Mesothelial cell of epicardium (in vitro differentiated cells): Measurements from ENCODE around the gene KLHDC8A. TPM values are rescaled to one million over a fixed set of nuclear protein-coding genes. Genes with fewer than 3 reads are reported as not detected.

Experiments used
- DNase-seq, 2 experiments: peaks; one replicate each; pipeline ENCODE4 v3.0.0; 2021; ENCODE audit warnings: low spot score in 2 of 2; ENCODE audit not compliant: unreplicated experiment in 2 of 2
- H3K27ac Mint-ChIP-seq: 2 replicates; pipeline ENCODE4 v1.8.0; 2021; ENCODE audit warnings: mixed read lengths
- H3K27me3 Mint-ChIP-seq: 2 replicates; pipeline ENCODE4 v1.8.0; 2021; ENCODE audit warnings: low read depth, mixed read lengths
- H3K36me3 Mint-ChIP-seq: 2 replicates; pipeline ENCODE4 v1.8.0; 2021; ENCODE audit warnings: mixed read lengths
- H3K4me1 Mint-ChIP-seq: 2 replicates; pipeline ENCODE4 v1.8.0; 2021; ENCODE audit warnings: mixed read lengths
- H3K4me3 Mint-ChIP-seq: 2 replicates; pipeline ENCODE4 v1.8.0; 2021; ENCODE audit warnings: mild to moderate bottlenecking, moderate library complexity, mixed read lengths
- H3K9me3 Mint-ChIP-seq: 2 replicates; pipeline ENCODE4 v1.8.0; 2021; ENCODE audit warnings: mixed read lengths
- CTCF ChIP-seq: fragments of 200-600 bp; sonication (generic); IDR thresholded peaks from one replicate; pipeline ENCODE4 v1.5.0; 2021; ENCODE audit warnings: antibody characterized with exemption; ENCODE audit not compliant: unreplicated experiment
- total RNA-seq: library from RNA; stranded (reverse); gene quantifications from 3 replicates; pipeline ENCODE4 v1.2.1, GENCODE V29; 2021

The KLHDC8A gene
- total RNA-seq, 1 donor from 2014 or later = 0.51 TPM

DNA sequence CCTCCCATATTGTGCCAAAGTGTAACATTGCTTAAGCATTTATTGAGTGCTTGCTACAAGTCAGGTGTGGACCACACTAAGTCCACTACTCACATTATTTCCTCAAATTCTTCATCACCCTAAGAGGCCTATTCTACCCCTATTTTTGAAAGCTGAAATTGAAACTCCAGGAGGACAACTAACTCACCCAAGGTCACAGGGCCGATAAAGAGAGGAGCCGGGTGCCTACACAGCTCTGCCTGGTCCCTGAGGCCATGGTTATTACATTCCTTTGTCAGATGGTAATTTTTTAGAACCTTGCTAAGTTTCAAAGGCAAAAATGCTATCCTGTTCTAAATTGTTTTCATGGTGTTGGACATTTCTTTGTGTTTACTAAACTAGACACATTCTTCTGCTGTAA lies 24.2 kb upstream of the KLHDC8A start:
- Mint-ChIP-seq H3K4me3 (no peak overlapping the region), H3K27me3 (peaks cover 13% of the 10 kb centered on the region), H3K4me1 (peaks cover 5% of the 10 kb centered on the region), H3K36me3 (no peaks in the 10 kb centered on the region), H3K27ac (no peak overlapping the region), H3K9me3 (no peaks in the 10 kb centered on the region)
- no peak for TF ChIP-seq CTCF
- no peak for DNase-seq

DNA sequence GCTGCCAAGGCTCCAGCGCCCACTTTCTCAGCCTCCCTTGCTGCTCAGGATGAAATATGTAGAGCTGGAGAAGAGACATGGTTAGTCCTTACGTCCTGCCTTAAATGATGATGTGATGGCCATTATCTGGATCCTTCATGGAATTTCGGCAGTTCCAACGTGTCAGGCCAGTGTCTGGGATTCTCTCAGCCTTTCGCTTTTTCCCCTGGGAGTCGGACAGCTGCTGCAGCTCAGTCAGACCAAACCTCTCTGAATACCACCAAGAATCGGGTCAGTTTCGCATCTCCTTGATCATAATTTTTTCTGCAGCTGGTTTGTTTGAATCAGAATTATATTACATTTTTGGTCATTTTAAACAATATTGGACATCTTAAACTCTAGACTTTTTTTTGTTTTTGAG lies 22.3 kb upstream of the KLHDC8A start:
- H3K4me1 Mint-ChIP-seq = peaks cover 16% of the 10 kb centered on the region
- H3K9me3 Mint-ChIP-seq = no peaks in the 10 kb centered on the region
- H3K27ac Mint-ChIP-seq = no peak overlapping the region
- peaks cover 14% of the 10 kb centered on the region for H3K27me3 Mint-ChIP-seq
- no peak for TF ChIP-seq CTCF
- H3K4me3 Mint-ChIP-seq = no peak overlapping the region
- DNase-seq = no peak
- no peaks in the 10 kb centered on the region for H3K36me3 Mint-ChIP-seq

- no peak for TF ChIP-seq CTCF
- Mint-ChIP-seq H3K36me3 (no peaks in the 10 kb centered on the region), H3K27me3 (peaks cover 14% of the 10 kb centered on the region), H3K4me3 (no peak overlapping the region), H3K9me3 (no peaks in the 10 kb centered on the region), H3K27ac (no peak overlapping the region), H3K4me1 (peaks cover 33% of the 10 kb centered on the region)
- no peak for DNase-seq
Measured at GRCh38 chr1:205377355-205377754, 20.6 kb upstream of the KLHDC8A start.

DNA sequence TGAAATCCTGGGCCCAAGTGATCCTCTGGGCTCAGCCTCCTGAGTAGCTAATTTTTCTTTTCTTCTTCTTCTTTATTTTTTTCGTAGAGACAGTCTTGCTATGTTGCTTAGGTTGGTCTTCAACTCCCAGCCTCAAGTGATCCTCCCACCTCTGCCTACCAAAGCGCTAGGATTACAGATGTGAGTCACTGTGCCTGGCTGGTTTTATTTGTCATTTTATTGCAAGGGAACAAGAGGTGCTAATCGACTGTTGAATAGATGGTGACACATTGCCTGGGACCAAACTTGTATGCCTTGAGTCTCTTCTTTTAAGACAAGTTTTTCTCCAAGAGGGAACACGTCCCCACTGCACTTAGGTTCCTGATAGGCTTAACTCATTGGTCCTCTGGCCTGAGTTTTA lies 20.0 kb upstream of the KLHDC8A start:
- TF ChIP-seq CTCF = no peak
- DNase-seq = no peak
- Mint-ChIP-seq H3K4me3 (no peak overlapping the region), H3K36me3 (no peaks in the 10 kb centered on the region), H3K27me3 (peaks cover 14% of the 10 kb centered on the region), H3K27ac (no peak overlapping the region), H3K4me1 (peaks cover 39% of the 10 kb centered on the region), H3K9me3 (no peaks in the 10 kb centered on the region)

- peaks cover 14% of the 10 kb centered on the region for H3K27me3 Mint-ChIP-seq
- no peak overlapping the region for H3K27ac Mint-ChIP-seq
- no peak for TF ChIP-seq CTCF
- no peaks in the 10 kb centered on the region for H3K36me3 Mint-ChIP-seq
- peaks cover 39% of the 10 kb centered on the region for H3K4me1 Mint-ChIP-seq
- no peak overlapping the region for H3K4me3 Mint-ChIP-seq
- no peak for DNase-seq
- no peaks in the 10 kb centered on the region for H3K9me3 Mint-ChIP-seq
Measured at GRCh38 chr1:205375835-205376545, 19.3 kb upstream of the KLHDC8A start.
